ENCODE measurements around the gene DIS3L2. TPM values are rescaled to one million over a fixed set of nuclear protein-coding genes. Genes with fewer than 3 reads are reported as not detected.
"Not testable (repeated sequence)": the region's sequence is repeated elsewhere in the genome, so short reads cannot be mapped to it uniquely, and the experiment has no call there.

Gene DIS3L2
- polyA plus RNA-seq, 3 donors: 37.6 to 40.8 (median 38.2) TPM

DNA sequence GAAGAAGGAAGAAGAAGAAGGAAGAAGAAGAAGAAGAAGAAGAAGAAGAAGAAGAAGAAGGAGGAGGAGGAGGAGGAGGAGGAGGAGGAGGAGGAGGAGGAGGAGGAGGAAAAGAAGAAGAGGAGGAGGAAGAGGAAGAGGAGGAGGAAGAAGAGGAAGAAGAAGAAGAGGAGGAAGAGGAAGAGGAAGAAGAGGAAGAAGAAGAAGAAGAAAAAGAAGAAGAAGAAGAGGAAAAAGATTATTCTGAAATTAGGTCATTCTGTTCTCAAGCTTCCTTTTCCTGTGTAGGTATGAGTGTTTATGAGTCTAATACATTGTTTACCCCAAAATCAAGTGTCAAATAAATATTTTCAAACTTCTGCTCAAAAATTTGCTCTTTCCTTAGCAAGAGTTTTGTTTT is 423.5 kb downstream of the DIS3L2 start:
- not testable (repeated sequence) for DNase-seq

GRCh38 chr2:232385660-232386489 is 424.4 kb downstream of the DIS3L2 start:
- no peak for DNase-seq

DNA sequence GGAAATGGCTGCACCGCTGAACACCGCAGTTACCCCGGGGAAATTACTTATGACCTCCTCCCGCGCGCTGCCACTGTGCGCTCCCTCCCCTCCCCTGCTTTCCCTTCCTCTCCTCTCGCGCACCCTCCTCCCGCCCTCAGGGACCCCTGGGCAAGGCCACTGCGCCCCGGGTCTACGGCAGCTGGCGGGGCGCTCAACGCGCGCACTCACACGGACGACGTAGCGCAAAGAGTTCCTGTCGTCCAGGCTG is 424.9 kb downstream of the DIS3L2 start:
- no peak for DNase-seq

Other genes starting within 250 kb of the DIS3L2 start
- 10 to 100 TPM; 22.5 to 28.7 (median 25.7) TPM for gene PDE6D, start 180.4 kb upstream of the DIS3L2 start, polyA plus RNA-seq (ENCODE audit: insufficient read length in 3 of 3)
- gene COPS7B, start 175.3 kb upstream of the DIS3L2 start, polyA plus RNA-seq (ENCODE audit: insufficient read length in 3 of 3): 10 to 100 TPM; 53.8 to 64.4 (median 62.5) TPM
- under 1 TPM; 0.22 to 0.73 (median 0.47) TPM for gene NPPC, start 35.3 kb upstream of the DIS3L2 start, polyA plus RNA-seq (ENCODE audit: insufficient read length in 3 of 3)

Data from renal pelvis (tissue), 4 donors.